GM06990 (cell line): ENCODE data around the gene HBEGF.

Experiments used
- DNase-seq: peaks from one replicate; pipeline ENCODE4 v3.0.0-alpha.2; 2011; ENCODE audit not compliant: insufficient read length; ENCODE audit errors: extremely low read depth
- H3K27me3 ChIP-seq: replicated peaks from 2 replicates; pipeline ENCODE4 v1.6.0; 2011; ENCODE audit warnings: low read length; ENCODE audit not compliant: control insufficient read depth, insufficient read depth
- H3K36me3 ChIP-seq: 2 replicates; pipeline ENCODE4 v1.5.1; 2011; ENCODE audit warnings: low read length; ENCODE audit not compliant: control insufficient read depth, insufficient read depth
- H3K4me3 ChIP-seq: replicated peaks from 2 replicates; pipeline ENCODE4 v1.5.1; 2011; ENCODE audit warnings: low read depth, mild to moderate bottlenecking, control low read depth, low read length
- CTCF ChIP-seq: IDR thresholded peaks from 2 replicates; pipeline ENCODE4 v1.5.1; 2011; ENCODE audit warnings: low read length, control low read depth, mild to moderate bottlenecking, inconsistent platforms; ENCODE audit not compliant: insufficient read depth, poor library complexity, severe bottlenecking

The HBEGF gene

GRCh38 chr5:140292212-140293036 is 54.0 kb downstream of the HBEGF start:
- no peaks in the 10 kb centered on the region for H3K27me3 ChIP-seq
- TF ChIP-seq CTCF = no peak
- no peak for DNase-seq
- no peak overlapping the region for H3K4me3 ChIP-seq
- H3K36me3 ChIP-seq = no peaks in the 10 kb centered on the region; the same call in 1 of the 2 replicates

- Histone ChIP-seq H3K36me3 (no peaks in the 10 kb centered on the region; the same call in 1 of the 2 replicates), H3K27me3 (no peaks in the 10 kb centered on the region), H3K4me3 (no peak overlapping the region)
- TF ChIP-seq CTCF = no peak
- DNase-seq = no peak
These were observed 58.4 kb downstream of the HBEGF start for GRCh38 chr5:140287801-140288521.

GRCh38 chr5:140286424-140286823 is 60.0 kb downstream of the HBEGF start:
- Histone ChIP-seq H3K27me3 (no peaks in the 10 kb centered on the region), H3K36me3 (no peaks in the 10 kb centered on the region), H3K4me3 (no peak overlapping the region)
- DNase-seq = no peak
- TF ChIP-seq CTCF = no peak

GRCh38 chr5:140284013-140284412 is 62.4 kb downstream of the HBEGF start:
- Histone ChIP-seq H3K36me3 (no peaks in the 10 kb centered on the region; the same call in 1 of the 2 replicates), H3K4me3 (no peak overlapping the region), H3K27me3 (no peaks in the 10 kb centered on the region)
- no peak for DNase-seq
- no peak for TF ChIP-seq CTCF
